Fibroblast of lung (primary cell): ENCODE data around the gene KIF15. TPM values are rescaled to one million over a fixed set of nuclear protein-coding genes. Genes with fewer than 3 reads are reported as not detected.

Source experiments
- DNase-seq, 2 donors: peaks; one replicate each; pipeline versions ENCODE4 v3.0.0 to v3.0.0-alpha.2; 2010; ENCODE audit warnings: low read depth in 2 of 2
- H2AFZ ChIP-seq: 2 replicates; pipeline ENCODE4 v1.5.1; 2012; ENCODE audit warnings: low read length, control low read depth, inconsistent platforms
- H3K27ac ChIP-seq: 2 replicates; pipeline ENCODE4 v1.5.1; 2011; ENCODE audit warnings: low read length, control low read depth; ENCODE audit not compliant: insufficient read depth
- H3K27me3 ChIP-seq: 2 replicates; pipeline ENCODE4 v1.5.1; 2011; ENCODE audit warnings: mild to moderate bottlenecking, low read length; ENCODE audit not compliant: control insufficient read depth, insufficient read depth
- H3K36me3 ChIP-seq: 2 replicates; pipeline ENCODE4 v1.5.1; 2011; ENCODE audit warnings: low read length; ENCODE audit not compliant: control insufficient read depth, insufficient read depth
- H3K4me1 ChIP-seq: 2 replicates; pipeline ENCODE4 v1.5.1; 2011; ENCODE audit warnings: low read length; ENCODE audit not compliant: control insufficient read depth, insufficient read depth; ENCODE audit errors: extremely low read depth
- H3K4me2 ChIP-seq: 2 replicates; pipeline ENCODE4 v1.5.1; 2011; ENCODE audit warnings: low read length, control low read depth; ENCODE audit not compliant: insufficient read depth; ENCODE audit errors: extremely low read depth
- H3K4me3 ChIP-seq, 4 experiments: fragments of 200-600 bp in 1 of 4; sonication (generic) in 1 of 4; replicated peaks in 1 of 4; 2 replicates each; pipeline ENCODE4 v1.5.1; 2011 to 2016; ENCODE audit warnings: low read length in 4 of 4, low read depth in 3 of 4, mild to moderate bottlenecking in 3 of 4, control low read depth in 2 of 4, inconsistent platforms in 1 of 4, mixed read lengths in 1 of 4; ENCODE audit not compliant: insufficient read depth in 1 of 4; ENCODE audit errors: control extremely low read depth in 1 of 4
- H3K79me2 ChIP-seq: 2 replicates; pipeline ENCODE4 v1.5.1; 2012; ENCODE audit warnings: mild to moderate bottlenecking, low read length, inconsistent platforms; ENCODE audit not compliant: control insufficient read depth, insufficient read depth
- H3K9ac ChIP-seq: 2 replicates; pipeline ENCODE4 v1.5.1; 2011; ENCODE audit warnings: mild to moderate bottlenecking, low read length, control low read depth; ENCODE audit not compliant: insufficient read depth
- H3K9me3 ChIP-seq: 2 replicates; pipeline ENCODE4 v1.5.1; 2012; ENCODE audit warnings: low read depth, low read length; ENCODE audit not compliant: control insufficient read depth, insufficient read depth
- H4K20me1 ChIP-seq: 2 replicates; pipeline ENCODE4 v1.5.1; 2011; ENCODE audit warnings: low read length; ENCODE audit not compliant: control insufficient read depth, insufficient read depth; ENCODE audit errors: extremely low read depth
- CTCF ChIP-seq, 2 donors: IDR thresholded peaks in 1 of 2; conservative IDR thresholded peaks in 1 of 2; 1 replicate in 1 of 2; 2 replicates in 1 of 2; pipeline ENCODE4 v1.5.1; 2011 to 2012; ENCODE audit warnings: low read length in 2 of 2, control low read depth in 1 of 2, inconsistent platforms in 1 of 2, low read depth in 1 of 2, mild to moderate bottlenecking in 1 of 2
- EZH2 ChIP-seq: IDR thresholded peaks from 2 replicates; pipeline ENCODE4 v1.5.1; 2012; ENCODE audit warnings: low read length, control low read depth, mild to moderate bottlenecking; ENCODE audit errors: missing control alignments
- polyA plus RNA-seq, 2 donors: library from polyadenylated mRNA; depleted of rRNA in 1 of 2; stranded (reverse) in 1 of 2; unstranded in 1 of 2; fragments of >200 nt; gene quantifications; 2 replicates each; pipeline ENCODE4 v1.2.1, GENCODE V29; 2011 to 2012; ENCODE audit warnings: missing spikeins in 1 of 2
- total RNA-seq: library from RNA; depleted of rRNA; stranded (reverse); fragments of >200 nt; gene quantifications from 2 replicates; pipeline ENCODE4 v1.2.1, GENCODE V29; 2014

Gene KIF15
- total and polyA plus RNA-seq, 2 donors (not counting 1 experiment from before 2014, with no cell fraction given), result 3.1 to 3.8 TPM

- Histone ChIP-seq H3K4me1 (no peaks in the 10 kb centered on the region), H3K9me3 (no peaks in the 10 kb centered on the region), H3K27me3 (no peaks in the 10 kb centered on the region), H3K4me2 (no peak overlapping the region), H3K4me3 (no peak overlapping the region), H3K9ac (no peak overlapping the region), H2AFZ (no peak overlapping the region), H3K79me2 (no peaks in the 10 kb centered on the region), H3K36me3 (peaks cover 3% of the 10 kb centered on the region), H3K27ac (no peak overlapping the region), H4K20me1 (no peaks in the 10 kb centered on the region)
- TF ChIP-seq EZH2 (no peak), CTCF (conservative IDR thresholded peaks at IDR 0.05 in 1 of 2, IDR thresholded peaks at IDR 0.05 in 1 of 2; ENCODE audit: low read depth in 1 of 2, low read length in 2 of 2) (no peak)
- no peak for DNase-seq
These were observed 71.4 kb downstream of the KIF15 start for GRCh38 chr3:44832965-44833364.

GRCh38 chr3:44833394-44833793, 71.8 kb downstream of the KIF15 start:
- Histone ChIP-seq H3K4me3 (no peak overlapping the region), H3K4me2 (no peak overlapping the region), H3K9ac (no peak overlapping the region), H3K27ac (no peak overlapping the region), H3K9me3 (no peaks in the 10 kb centered on the region), H3K79me2 (no peaks in the 10 kb centered on the region), H3K36me3 (peaks cover 2% of the 10 kb centered on the region), H3K4me1 (no peaks in the 10 kb centered on the region), H4K20me1 (no peaks in the 10 kb centered on the region), H3K27me3 (no peaks in the 10 kb centered on the region), H2AFZ (no peak overlapping the region)
- no peak for DNase-seq
- TF ChIP-seq EZH2 (no peak), CTCF (conservative IDR thresholded peaks at IDR 0.05 in 1 of 2, IDR thresholded peaks at IDR 0.05 in 1 of 2; ENCODE audit: low read depth in 1 of 2, low read length in 2 of 2) (no peak)

- no peaks in the 10 kb centered on the region for H4K20me1 ChIP-seq
- no peaks in the 10 kb centered on the region for H3K36me3 ChIP-seq
- no peak overlapping the region for H3K27ac ChIP-seq
- no peak overlapping the region for H3K4me3 ChIP-seq
- H3K79me2 ChIP-seq, result no peaks in the 10 kb centered on the region
- H3K4me2 ChIP-seq, result no peak overlapping the region
- H2AFZ ChIP-seq, result no peak overlapping the region
- TF ChIP-seq EZH2 (no peak), CTCF (conservative IDR thresholded peaks at IDR 0.05 in 1 of 2, IDR thresholded peaks at IDR 0.05 in 1 of 2; ENCODE audit: low read depth in 1 of 2, low read length in 2 of 2) (no peak)
- no peaks in the 10 kb centered on the region for H3K4me1 ChIP-seq
- H3K27me3 ChIP-seq, result no peaks in the 10 kb centered on the region
- no peak overlapping the region for H3K9ac ChIP-seq
- no peak for DNase-seq
- no peaks in the 10 kb centered on the region for H3K9me3 ChIP-seq
These were observed 74.1 kb downstream of the KIF15 start for GRCh38 chr3:44835684-44836083.
